WTC11 (cell line): Measurements from ENCODE around the gene LTBP1. TPM values are rescaled to one million over a fixed set of nuclear protein-coding genes. Genes with fewer than 3 reads are reported as not detected.

Source experiments
- ATAC-seq: fragments of 200-7000 bp; cut with Tn5 transposase; 2 replicates; pipeline ENCODE4 v1.10.0; 2021; ENCODE audit warnings: mild to moderate bottlenecking, moderate library complexity
- CTCF ChIA-PET: fragments of 300-600 bp; sonication (Branson Sonifier 250); formaldehyde crosslinking; loops from one replicate; lab custom pipeline; 2021; ENCODE audit warnings: antibody characterized with exemption; lab: Charles Lee
- POLR2A ChIA-PET: fragments of 350-600 bp; sonication (Branson Sonifier 250); formaldehyde crosslinking; loops from one replicate; lab custom pipeline; 2021; ENCODE audit warnings: antibody characterized with exemption; lab: Charles Lee
- DNase-seq: peaks from one replicate; pipeline ENCODE4 v3.0.0; 2021; ENCODE audit warnings: low spot score
- H3K27ac Mint-ChIP-seq: 2 replicates; pipeline ENCODE4 v1.8.0; 2021; ENCODE audit warnings: mixed read lengths
- H3K27me3 Mint-ChIP-seq: 2 replicates; pipeline ENCODE4 v1.8.0; 2021; ENCODE audit warnings: low read depth, mild to moderate bottlenecking, moderate library complexity, mixed read lengths
- H3K36me3 Mint-ChIP-seq: 2 replicates; pipeline ENCODE4 v1.8.0; 2021; ENCODE audit warnings: mixed read lengths
- H3K4me1 Mint-ChIP-seq: 2 replicates; pipeline ENCODE4 v1.8.0; 2022; ENCODE audit warnings: mixed read lengths
- H3K4me3 Mint-ChIP-seq: 2 replicates; pipeline ENCODE4 v1.8.0; 2021; ENCODE audit warnings: mild to moderate bottlenecking, moderate library complexity, mixed read lengths
- H3K9me3 Mint-ChIP-seq: 2 replicates; pipeline ENCODE4 v1.8.0; 2021; ENCODE audit warnings: mixed read lengths
- ATF1 ChIP-seq: sonication (generic); formaldehyde crosslinking; IDR thresholded peaks from 2 replicates; pipeline ENCODE4 v1.8.1; 2023; ENCODE audit warnings: mild to moderate bottlenecking, moderate library complexity, missing genetic modification reagents
- ESRRA ChIP-seq: sonication (generic); formaldehyde crosslinking; IDR thresholded peaks from 2 replicates; pipeline ENCODE4 v1.8.1; 2022; ENCODE audit warnings: mild to moderate bottlenecking, missing genetic modification reagents, borderline replicate concordance
- FOXK1 ChIP-seq: sonication (generic); formaldehyde crosslinking; IDR thresholded peaks from 2 replicates; pipeline ENCODE4 v1.8.0; 2022; ENCODE audit warnings: mild to moderate bottlenecking, moderate library complexity, missing genetic modification reagents
- GTF2I ChIP-seq: fragments of 250-450 bp; sonication (Bioruptor Pico); conservative IDR thresholded peaks from 2 replicates; pipeline ENCODE4 v1.4.0; 2021; ENCODE audit warnings: mild to moderate bottlenecking
- HMGXB4 ChIP-seq: sonication (generic); formaldehyde crosslinking; IDR thresholded peaks from 2 replicates; pipeline ENCODE4 v1.8.1; 2023; ENCODE audit warnings: mild to moderate bottlenecking, moderate library complexity, missing genetic modification reagents
- MXD4 ChIP-seq: fragments of 250-450 bp; sonication (Bioruptor Pico); IDR thresholded peaks from 2 replicates; pipeline ENCODE4 v1.8.0; 2021; ENCODE audit warnings: mild to moderate bottlenecking, moderate library complexity, borderline replicate concordance
- MYBL2 ChIP-seq: sonication (generic); formaldehyde crosslinking; IDR thresholded peaks from 2 replicates; pipeline ENCODE4 v1.8.1; 2023; ENCODE audit warnings: mild to moderate bottlenecking, moderate library complexity, missing genetic modification reagents
- NFATC4 ChIP-seq: fragments of 250-450 bp; sonication (Bioruptor Pico); IDR thresholded peaks from 2 replicates; pipeline ENCODE4 v1.9.0; 2021; ENCODE audit warnings: mild to moderate bottlenecking
- NFE2L1 ChIP-seq: sonication (generic); formaldehyde crosslinking; IDR thresholded peaks from 2 replicates; pipeline ENCODE4 v1.8.1; 2023; ENCODE audit warnings: missing genetic modification reagents
- NR2C2 ChIP-seq: sonication (generic); formaldehyde crosslinking; IDR thresholded peaks from 2 replicates; pipeline ENCODE4 v1.8.0; 2022; ENCODE audit warnings: mild to moderate bottlenecking, missing genetic modification reagents
- NR3C1 ChIP-seq: sonication (generic); formaldehyde crosslinking; conservative IDR thresholded peaks from 2 replicates; pipeline ENCODE4 v1.8.1; 2023; ENCODE audit warnings: low read depth, mild to moderate bottlenecking, missing genetic modification reagents
- RORB ChIP-seq: fragments of 250-450 bp; sonication (Bioruptor Pico); IDR thresholded peaks from 2 replicates; pipeline ENCODE4 v1.9.0; 2021; ENCODE audit warnings: mild to moderate bottlenecking
- SOX15 ChIP-seq: fragments of 250-450 bp; sonication (Bioruptor Pico); IDR thresholded peaks from 2 replicates; pipeline ENCODE4 v1.9.0; 2021; ENCODE audit warnings: mild to moderate bottlenecking
- STAT6 ChIP-seq: sonication (generic); formaldehyde crosslinking; conservative IDR thresholded peaks from 2 replicates; pipeline ENCODE4 v1.8.1; 2023; ENCODE audit warnings: mild to moderate bottlenecking, low read depth, missing genetic modification reagents, moderate library complexity
- USF2 ChIP-seq: sonication (generic); formaldehyde crosslinking; IDR thresholded peaks from 2 replicates; pipeline ENCODE4 v1.8.1; 2023; ENCODE audit warnings: mild to moderate bottlenecking, missing genetic modification reagents, moderate library complexity
- ZNF138 ChIP-seq: sonication (generic); formaldehyde crosslinking; conservative IDR thresholded peaks from 2 replicates; pipeline ENCODE4 v1.8.1; 2022; ENCODE audit warnings: mild to moderate bottlenecking, moderate library complexity, missing genetic modification reagents
- ZNF219 ChIP-seq: sonication (generic); formaldehyde crosslinking; IDR thresholded peaks from 2 replicates; pipeline ENCODE4 v1.8.0; 2023; ENCODE audit warnings: missing genetic modification reagents, mild to moderate bottlenecking, borderline replicate concordance
- total RNA-seq: library from RNA; stranded (reverse); gene quantifications from 3 replicates; pipeline ENCODE4 v1.2.3, GENCODE V29; 2021
- TF ChIP-seq, protein P1 (sequence below): sonication (generic); formaldehyde crosslinking; IDR thresholded peaks from 2 replicates; pipeline ENCODE4 v1.8.1; 2022; ENCODE audit warnings: missing genetic modification reagents, borderline replicate concordance
- TF ChIP-seq, protein P2 (sequence below): sonication (generic); formaldehyde crosslinking; IDR thresholded peaks from 2 replicates; pipeline ENCODE4 v1.8.1; 2022; ENCODE audit warnings: low read depth, missing genetic modification reagents, borderline replicate concordance
- TF ChIP-seq, protein P3 (sequence below): fragments of 200-600 bp; IDR thresholded peaks from 2 replicates; pipeline ENCODE4 v1.8.0; 2022; ENCODE audit warnings: antibody characterized with exemption

Gene LTBP1
- total RNA-seq, 1 experiment from 2014 or later, result 33.6 TPM

GRCh38 chr2:32941944-32942690, 4.6 kb upstream of the LTBP1 start:
- CTCF ChIA-PET, result interaction anchor here (1.1 kb wide), 1 partner anchor 150 kb away, joined by 3 read pairs; no protein-coding TSS in a partner anchor
- no peak for TF ChIP-seq ESRRA (CRISPR knock-in tag)
- no peak for TF ChIP-seq NFE2L1 (CRISPR knock-in tag)
- no peak for TF ChIP-seq MXD4 (CRISPR knock-in tag)
- TF ChIP-seq NR3C1 (CRISPR knock-in tag), result no peak
- TF ChIP-seq ZNF219 (CRISPR knock-in tag), result no peak
- TF ChIP-seq RORB, result no peak
- no peak for TF ChIP-seq ATF1 (CRISPR knock-in tag)
- TF ChIP-seq, protein P1, sequence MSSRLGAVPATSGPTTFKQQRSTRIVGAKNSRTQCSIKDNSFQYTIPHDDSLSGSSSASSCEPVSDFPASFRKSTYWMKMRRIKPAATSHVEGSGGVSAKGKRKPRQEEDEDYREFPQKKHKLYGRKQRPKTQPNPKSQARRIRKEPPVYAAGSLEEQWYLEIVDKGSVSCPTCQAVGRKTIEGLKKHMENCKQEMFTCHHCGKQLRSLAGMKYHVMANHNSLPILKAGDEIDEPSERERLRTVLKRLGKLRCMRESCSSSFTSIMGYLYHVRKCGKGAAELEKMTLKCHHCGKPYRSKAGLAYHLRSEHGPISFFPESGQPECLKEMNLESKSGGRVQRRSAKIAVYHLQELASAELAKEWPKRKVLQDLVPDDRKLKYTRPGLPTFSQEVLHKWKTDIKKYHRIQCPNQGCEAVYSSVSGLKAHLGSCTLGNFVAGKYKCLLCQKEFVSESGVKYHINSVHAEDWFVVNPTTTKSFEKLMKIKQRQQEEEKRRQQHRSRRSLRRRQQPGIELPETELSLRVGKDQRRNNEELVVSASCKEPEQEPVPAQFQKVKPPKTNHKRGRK (CRISPR knock-in tag), result no peak
- no peak for TF ChIP-seq STAT6 (CRISPR knock-in tag)
- TF ChIP-seq, protein P2, sequence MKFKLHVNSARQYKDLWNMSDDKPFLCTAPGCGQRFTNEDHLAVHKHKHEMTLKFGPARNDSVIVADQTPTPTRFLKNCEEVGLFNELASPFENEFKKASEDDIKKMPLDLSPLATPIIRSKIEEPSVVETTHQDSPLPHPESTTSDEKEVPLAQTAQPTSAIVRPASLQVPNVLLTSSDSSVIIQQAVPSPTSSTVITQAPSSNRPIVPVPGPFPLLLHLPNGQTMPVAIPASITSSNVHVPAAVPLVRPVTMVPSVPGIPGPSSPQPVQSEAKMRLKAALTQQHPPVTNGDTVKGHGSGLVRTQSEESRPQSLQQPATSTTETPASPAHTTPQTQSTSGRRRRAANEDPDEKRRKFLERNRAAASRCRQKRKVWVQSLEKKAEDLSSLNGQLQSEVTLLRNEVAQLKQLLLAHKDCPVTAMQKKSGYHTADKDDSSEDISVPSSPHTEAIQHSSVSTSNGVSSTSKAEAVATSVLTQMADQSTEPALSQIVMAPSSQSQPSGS (CRISPR knock-in tag), result no peak
- no peak for TF ChIP-seq HMGXB4
- TF ChIP-seq GTF2I (CRISPR knock-in tag), result no peak
- no peak for TF ChIP-seq USF2
- TF ChIP-seq FOXK1, result no peak
- TF ChIP-seq ZNF138, result no peak
- TF ChIP-seq NR2C2, result no peak
- TF ChIP-seq MYBL2 (CRISPR knock-in tag), result no peak
- TF ChIP-seq, protein P3, sequence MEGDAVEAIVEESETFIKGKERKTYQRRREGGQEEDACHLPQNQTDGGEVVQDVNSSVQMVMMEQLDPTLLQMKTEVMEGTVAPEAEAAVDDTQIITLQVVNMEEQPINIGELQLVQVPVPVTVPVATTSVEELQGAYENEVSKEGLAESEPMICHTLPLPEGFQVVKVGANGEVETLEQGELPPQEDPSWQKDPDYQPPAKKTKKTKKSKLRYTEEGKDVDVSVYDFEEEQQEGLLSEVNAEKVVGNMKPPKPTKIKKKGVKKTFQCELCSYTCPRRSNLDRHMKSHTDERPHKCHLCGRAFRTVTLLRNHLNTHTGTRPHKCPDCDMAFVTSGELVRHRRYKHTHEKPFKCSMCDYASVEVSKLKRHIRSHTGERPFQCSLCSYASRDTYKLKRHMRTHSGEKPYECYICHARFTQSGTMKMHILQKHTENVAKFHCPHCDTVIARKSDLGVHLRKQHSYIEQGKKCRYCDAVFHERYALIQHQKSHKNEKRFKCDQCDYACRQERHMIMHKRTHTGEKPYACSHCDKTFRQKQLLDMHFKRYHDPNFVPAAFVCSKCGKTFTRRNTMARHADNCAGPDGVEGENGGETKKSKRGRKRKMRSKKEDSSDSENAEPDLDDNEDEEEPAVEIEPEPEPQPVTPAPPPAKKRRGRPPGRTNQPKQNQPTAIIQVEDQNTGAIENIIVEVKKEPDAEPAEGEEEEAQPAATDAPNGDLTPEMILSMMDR, result no peak
- TF ChIP-seq NFATC4, result no peak
- no peak for TF ChIP-seq SOX15
- Mint-ChIP-seq H3K4me3 (no peak overlapping the region), H3K27ac (0 out of 2 replicates have a peak overlapping the region, but pooled peaks have one; percentile 4), H3K4me1 (peaks cover 58% of the 10 kb centered on the region), H3K27me3 (no peaks in the 10 kb centered on the region; the same call in 1 of the 2 replicates), H3K9me3 (no peaks in the 10 kb centered on the region), H3K36me3 (no peaks in the 10 kb centered on the region)
- POLR2A ChIA-PET, result no interaction called here
- no peak for ATAC-seq
- no peak for DNase-seq
